ENCODE data around the gene MKRN2.

DNA sequence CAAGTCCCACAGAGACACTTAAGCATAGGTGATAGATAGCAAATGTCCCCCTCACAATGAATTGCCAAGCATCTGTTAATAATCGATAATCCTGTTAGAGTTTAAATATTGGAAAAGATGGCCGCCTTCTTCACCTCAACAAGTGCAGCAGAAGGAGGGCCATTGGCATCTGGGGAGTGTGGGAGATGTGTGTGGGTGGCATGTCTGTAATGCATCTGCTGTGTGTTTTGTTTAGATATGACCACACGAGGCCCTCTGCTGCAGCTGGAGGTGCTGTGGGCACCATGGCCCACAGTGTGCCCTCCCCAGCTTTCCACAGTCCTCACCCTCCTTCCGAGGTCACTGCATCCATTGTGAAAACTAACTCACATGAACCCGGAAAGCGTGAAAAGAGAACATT is 12.9 kb downstream of the MKRN2 start:
- no peak for TF ChIP-seq POLR2A (IDR thresholded peaks at IDR 0.05)
- TF ChIP-seq, protein P1, sequence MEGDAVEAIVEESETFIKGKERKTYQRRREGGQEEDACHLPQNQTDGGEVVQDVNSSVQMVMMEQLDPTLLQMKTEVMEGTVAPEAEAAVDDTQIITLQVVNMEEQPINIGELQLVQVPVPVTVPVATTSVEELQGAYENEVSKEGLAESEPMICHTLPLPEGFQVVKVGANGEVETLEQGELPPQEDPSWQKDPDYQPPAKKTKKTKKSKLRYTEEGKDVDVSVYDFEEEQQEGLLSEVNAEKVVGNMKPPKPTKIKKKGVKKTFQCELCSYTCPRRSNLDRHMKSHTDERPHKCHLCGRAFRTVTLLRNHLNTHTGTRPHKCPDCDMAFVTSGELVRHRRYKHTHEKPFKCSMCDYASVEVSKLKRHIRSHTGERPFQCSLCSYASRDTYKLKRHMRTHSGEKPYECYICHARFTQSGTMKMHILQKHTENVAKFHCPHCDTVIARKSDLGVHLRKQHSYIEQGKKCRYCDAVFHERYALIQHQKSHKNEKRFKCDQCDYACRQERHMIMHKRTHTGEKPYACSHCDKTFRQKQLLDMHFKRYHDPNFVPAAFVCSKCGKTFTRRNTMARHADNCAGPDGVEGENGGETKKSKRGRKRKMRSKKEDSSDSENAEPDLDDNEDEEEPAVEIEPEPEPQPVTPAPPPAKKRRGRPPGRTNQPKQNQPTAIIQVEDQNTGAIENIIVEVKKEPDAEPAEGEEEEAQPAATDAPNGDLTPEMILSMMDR (IDR thresholded peaks at IDR 0.05 in 4 of 5, conservative IDR thresholded peaks at IDR 0.05 in 1 of 5): no peak
